ENCODE data around the gene KCND3.

Gene KCND3

DNA sequence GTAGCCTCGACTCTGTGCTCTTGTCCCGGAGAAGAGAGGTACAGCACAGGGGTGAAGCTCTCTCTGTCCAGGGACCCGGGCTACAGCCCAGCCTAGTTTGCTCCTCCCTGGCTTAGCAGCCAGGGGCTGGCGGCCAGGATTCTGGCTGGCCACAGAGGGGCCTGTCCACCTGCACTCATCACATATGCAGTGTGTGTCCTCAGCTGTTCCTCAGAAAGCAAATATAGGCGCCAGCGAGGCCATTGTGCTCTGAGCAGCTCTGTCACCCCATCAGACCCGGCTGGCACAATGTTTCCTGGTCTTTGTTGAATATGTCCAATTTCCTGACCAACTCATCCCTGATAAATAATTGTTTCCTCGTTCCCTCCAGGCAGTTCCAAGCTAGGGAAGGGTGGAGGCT lies 28.5 kb downstream of the KCND3 start:
- TF ChIP-seq TAF1 (IDR thresholded peaks at IDR 0.05; ENCODE audit: borderline replicate concordance, insufficient read depth, low read length), result no peak
- TF ChIP-seq, protein P1, sequence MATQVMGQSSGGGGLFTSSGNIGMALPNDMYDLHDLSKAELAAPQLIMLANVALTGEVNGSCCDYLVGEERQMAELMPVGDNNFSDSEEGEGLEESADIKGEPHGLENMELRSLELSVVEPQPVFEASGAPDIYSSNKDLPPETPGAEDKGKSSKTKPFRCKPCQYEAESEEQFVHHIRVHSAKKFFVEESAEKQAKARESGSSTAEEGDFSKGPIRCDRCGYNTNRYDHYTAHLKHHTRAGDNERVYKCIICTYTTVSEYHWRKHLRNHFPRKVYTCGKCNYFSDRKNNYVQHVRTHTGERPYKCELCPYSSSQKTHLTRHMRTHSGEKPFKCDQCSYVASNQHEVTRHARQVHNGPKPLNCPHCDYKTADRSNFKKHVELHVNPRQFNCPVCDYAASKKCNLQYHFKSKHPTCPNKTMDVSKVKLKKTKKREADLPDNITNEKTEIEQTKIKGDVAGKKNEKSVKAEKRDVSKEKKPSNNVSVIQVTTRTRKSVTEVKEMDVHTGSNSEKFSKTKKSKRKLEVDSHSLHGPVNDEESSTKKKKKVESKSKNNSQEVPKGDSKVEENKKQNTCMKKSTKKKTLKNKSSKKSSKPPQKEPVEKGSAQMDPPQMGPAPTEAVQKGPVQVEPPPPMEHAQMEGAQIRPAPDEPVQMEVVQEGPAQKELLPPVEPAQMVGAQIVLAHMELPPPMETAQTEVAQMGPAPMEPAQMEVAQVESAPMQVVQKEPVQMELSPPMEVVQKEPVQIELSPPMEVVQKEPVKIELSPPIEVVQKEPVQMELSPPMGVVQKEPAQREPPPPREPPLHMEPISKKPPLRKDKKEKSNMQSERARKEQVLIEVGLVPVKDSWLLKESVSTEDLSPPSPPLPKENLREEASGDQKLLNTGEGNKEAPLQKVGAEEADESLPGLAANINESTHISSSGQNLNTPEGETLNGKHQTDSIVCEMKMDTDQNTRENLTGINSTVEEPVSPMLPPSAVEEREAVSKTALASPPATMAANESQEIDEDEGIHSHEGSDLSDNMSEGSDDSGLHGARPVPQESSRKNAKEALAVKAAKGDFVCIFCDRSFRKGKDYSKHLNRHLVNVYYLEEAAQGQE (IDR thresholded peaks at IDR 0.05; ENCODE audit: insufficient read depth in 1 of 2, low read depth in 2 of 2, low read length in 2 of 2), result no peak
- no peak for TF ChIP-seq SIN3A (IDR thresholded peaks at IDR 0.05; ENCODE audit: borderline replicate concordance, insufficient read depth, low read length)
- no peak for TF ChIP-seq POLR2AphosphoS5 (IDR thresholded peaks at IDR 0.05; ENCODE audit: low read depth, low read length)
- TF ChIP-seq FOXP2 (optimal IDR thresholded peaks at IDR 0.05; ENCODE audit: borderline replicate concordance, extremely low read depth, extremely low read length, insufficient read depth), result no peak

DNA sequence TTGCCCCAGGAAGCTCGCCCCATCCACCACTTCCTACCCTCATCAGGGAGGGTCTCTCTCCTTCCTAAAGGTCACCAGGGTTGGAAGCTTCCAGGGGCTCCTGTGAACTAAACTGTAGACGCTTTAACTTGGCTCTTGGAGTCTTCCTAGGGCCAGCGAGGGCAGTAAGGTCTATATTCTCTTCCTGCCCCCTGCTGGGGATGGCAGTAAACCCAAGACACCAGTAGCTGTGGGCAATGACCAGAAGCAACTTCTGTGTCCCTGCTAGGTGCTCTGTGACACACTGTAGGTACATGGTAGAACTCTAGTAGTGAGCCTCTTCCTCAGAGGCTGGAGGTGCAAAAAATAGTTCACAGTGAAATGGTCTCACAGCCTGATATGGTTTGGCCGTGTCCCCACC lies 30.0 kb downstream of the KCND3 start:
- TF ChIP-seq TAF1 (IDR thresholded peaks at IDR 0.05; ENCODE audit: borderline replicate concordance, insufficient read depth, low read length) (no peak), FOXP2 (optimal IDR thresholded peaks at IDR 0.05; ENCODE audit: borderline replicate concordance, extremely low read depth, extremely low read length, insufficient read depth) (no peak), SIN3A (IDR thresholded peaks at IDR 0.05; ENCODE audit: borderline replicate concordance, insufficient read depth, low read length) (no peak)
- TF ChIP-seq, protein P1 (IDR thresholded peaks at IDR 0.05; ENCODE audit: insufficient read depth in 1 of 2, low read depth in 2 of 2, low read length in 2 of 2), result no peak

DNA sequence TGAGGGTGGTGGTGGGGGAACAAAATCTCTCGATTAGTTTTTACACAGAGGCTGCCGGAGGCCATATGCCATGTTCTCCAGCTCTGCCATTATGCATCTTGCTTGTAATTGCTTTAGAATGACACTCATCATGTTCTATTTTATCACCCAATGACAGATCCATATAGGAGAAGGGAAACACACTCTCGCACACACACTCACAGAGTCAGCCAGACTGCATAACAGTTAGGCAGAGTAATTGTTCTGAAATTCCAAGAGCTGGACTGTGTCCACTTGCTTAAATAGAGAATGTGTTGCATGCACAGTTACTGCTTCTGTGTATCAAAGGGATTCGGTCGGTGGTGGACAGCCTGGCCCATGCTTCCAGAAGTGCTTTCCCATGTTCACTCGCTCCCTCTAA lies 30.6 kb downstream of the KCND3 start:
- TF ChIP-seq POLR2AphosphoS5 (IDR thresholded peaks at IDR 0.05; ENCODE audit: low read depth, low read length), result no peak
- TF ChIP-seq, protein P1 (IDR thresholded peaks at IDR 0.05; ENCODE audit: insufficient read depth in 1 of 2, low read depth in 2 of 2, low read length in 2 of 2), result no peak
- no peak for TF ChIP-seq SIN3A (IDR thresholded peaks at IDR 0.05; ENCODE audit: borderline replicate concordance, insufficient read depth, low read length)
- TF ChIP-seq TAF1 (IDR thresholded peaks at IDR 0.05; ENCODE audit: borderline replicate concordance, insufficient read depth, low read length), result no peak
- TF ChIP-seq FOXP2 (optimal IDR thresholded peaks at IDR 0.05; ENCODE audit: borderline replicate concordance, extremely low read depth, extremely low read length, insufficient read depth), result no peak

DNA sequence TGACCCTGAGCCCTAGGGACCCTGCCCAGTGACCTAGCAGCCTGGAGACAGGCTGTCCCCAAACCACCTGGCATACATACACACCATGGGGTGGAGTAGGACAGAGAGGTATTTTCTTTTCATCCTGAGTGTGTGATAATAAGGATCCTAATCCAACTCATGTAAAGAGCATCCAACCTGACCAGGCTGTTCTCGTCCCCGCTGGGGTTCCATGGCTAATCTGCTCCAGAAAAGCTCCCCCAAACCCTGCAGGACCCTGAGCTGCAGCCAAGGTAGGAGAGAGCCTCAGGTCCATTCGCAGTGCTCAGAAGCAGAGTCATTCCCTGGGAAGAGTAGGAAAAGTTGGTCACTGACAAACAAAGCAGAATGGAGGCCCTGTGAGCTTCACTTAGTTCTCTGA lies 31.4 kb downstream of the KCND3 start:
- TF ChIP-seq POLR2AphosphoS5 (IDR thresholded peaks at IDR 0.05; ENCODE audit: low read depth, low read length) (no peak), TAF1 (IDR thresholded peaks at IDR 0.05; ENCODE audit: borderline replicate concordance, insufficient read depth, low read length) (no peak), FOXP2 (optimal IDR thresholded peaks at IDR 0.05; ENCODE audit: borderline replicate concordance, extremely low read depth, extremely low read length, insufficient read depth) (no peak), SIN3A (IDR thresholded peaks at IDR 0.05; ENCODE audit: borderline replicate concordance, insufficient read depth, low read length) (no peak)
- TF ChIP-seq, protein P1 (IDR thresholded peaks at IDR 0.05; ENCODE audit: insufficient read depth in 1 of 2, low read depth in 2 of 2, low read length in 2 of 2), result no peak

Measured in PFSK-1 (cell line).